K562 (cell line): ENCODE measurements around the gene RABGAP1. TPM values are rescaled to one million over a fixed set of nuclear protein-coding genes. Genes with fewer than 3 reads are reported as not detected.

Experiments
- CHAMP1 ChIP-seq: fragments of 450-650 bp; IDR thresholded peaks from 2 replicates; pipeline ENCODE4 v1.6.1; 2016; ENCODE audit warnings: mild to moderate bottlenecking
- CREM ChIP-seq: IDR thresholded peaks from 2 replicates; pipeline ENCODE4 v1.6.1; 2014; ENCODE audit warnings: antibody characterized with exemption, low read depth
- CXXC5 ChIP-seq: fragments of 250-450 bp; sonication (Bioruptor Pico); IDR thresholded peaks from 2 replicates; pipeline ENCODE4 v1.8.0; 2022; ENCODE audit warnings: inconsistent platforms, mild to moderate bottlenecking, moderate library complexity
- FOXJ3 ChIP-seq: sonication (generic); formaldehyde crosslinking; IDR thresholded peaks from 2 replicates; pipeline ENCODE4 v1.4.0; 2020; ENCODE audit warnings: mild to moderate bottlenecking, missing genetic modification reagents
- FOXK2 ChIP-seq, 2 experiments: fragments of 450-650 bp; IDR thresholded peaks in 1 of 2; conservative IDR thresholded peaks in 1 of 2; 2 replicates each; pipeline ENCODE4 v1.6.1; 2016; ENCODE audit warnings: low read depth in 2 of 2, mild to moderate bottlenecking in 1 of 2
- KAT7 ChIP-seq: sonication (generic); formaldehyde crosslinking; IDR thresholded peaks from 2 replicates; pipeline ENCODE4 v1.8.0; 2022; ENCODE audit warnings: missing genetic modification reagents, mild to moderate bottlenecking, borderline replicate concordance
- MITF ChIP-seq: IDR thresholded peaks from 2 replicates; pipeline ENCODE4 v1.6.1; 2014; ENCODE audit warnings: antibody characterized with exemption
- NRF1 ChIP-seq, 2 experiments: fragments of 450-650 bp; IDR thresholded peaks in 1 of 2; conservative IDR thresholded peaks in 1 of 2; 2 replicates each; pipeline ENCODE4 v1.6.1; 2014; ENCODE audit warnings: mild to moderate bottlenecking in 2 of 2
- PHF20 ChIP-seq: fragments of 450-650 bp; IDR thresholded peaks from 2 replicates; pipeline ENCODE4 v1.6.1; 2018; ENCODE audit not compliant: partially characterized antibody
- REST ChIP-seq, 2 experiments: fragments of 450-650 bp; formaldehyde crosslinking in 1 of 2; IDR thresholded peaks; 2 replicates each; pipeline versions ENCODE4 v1.4.0 to v1.6.1; 2014 to 2020; ENCODE audit warnings: mild to moderate bottlenecking in 2 of 2, borderline replicate concordance in 1 of 2, low read depth in 1 of 2
- SIN3B ChIP-seq: fragments of 450-650 bp; IDR thresholded peaks from 2 replicates; pipeline ENCODE4 v1.6.1; 2017; ENCODE audit warnings: low read depth, mild to moderate bottlenecking, moderate library complexity
- XRCC5 ChIP-seq: fragments of 200-400 bp; formaldehyde crosslinking; IDR thresholded peaks from 2 replicates; pipeline ENCODE4 v1.6.1; 2017; ENCODE audit warnings: low read depth, mild to moderate bottlenecking, low read length
- ZBTB34 ChIP-seq: fragments of 250-450 bp; sonication (Bioruptor Pico); IDR thresholded peaks from 2 replicates; pipeline ENCODE4 v1.8.0; 2021; ENCODE audit warnings: mild to moderate bottlenecking, moderate library complexity
- polyA plus RNA-seq, 8 experiments: library from polyadenylated mRNA; depleted of rRNA in 4 of 8; stranded (reverse) in 5 of 8; unstranded in 3 of 8; fragments of >200 nt; fragmentation: Nextera tagmentation in 2 of 8; fragmentation: Illumina TruSeq in 1 of 8; extraction: Ambion mirVana in 2 of 8; extraction: Trizol in 1 of 8; gene quantifications; 2 replicates each; pipeline versions ENCODE4 v1.2.1 to v1.2.3, GENCODE V29; 2011 to 2014; ENCODE audit warnings: inconsistent platforms in 1 of 8, missing spikeins in 1 of 8
- total RNA-seq, 7 experiments: library from RNA; depleted of rRNA in 6 of 7; stranded (reverse); fragments of >200 nt in 6 of 7; fragmentation: Illumina TruSeq in 2 of 7; extraction: Trizol in 2 of 7; gene quantifications; 2 replicates each; pipeline versions ENCODE4 v1.2.1 to v1.2.3, GENCODE V29; 2011 to 2021; ENCODE audit warnings: low replicate concordance in 1 of 7

The RABGAP1 gene
- total and polyA plus RNA-seq, 9 of the 15 experiments (the other 6 are each of a cell fraction or from before 2014, with no cell fraction given): 1.5 to 22.7 (median 13.1) TPM

- TF ChIP-seq REST (IDR thresholded peaks at IDR 0.05; ENCODE audit: borderline replicate concordance) (no peak), REST (CRISPR knock-in tag; IDR thresholded peaks at IDR 0.05; ENCODE audit: low read depth) (no peak), ZBTB34 (no peak), XRCC5 (no peak), CHAMP1 (peak; percentile 51), FOXK2 (conservative IDR thresholded peaks at IDR 0.05 in 1 of 2, IDR thresholded peaks at IDR 0.05 in 1 of 2; ENCODE audit: low read depth in 2 of 2) (peak in 1 of 2 experiments; percentile 82; a peak in 3 of 4 replicates), MITF (no peak), NRF1 (conservative IDR thresholded peaks at IDR 0.05 in 1 of 2, IDR thresholded peaks at IDR 0.05 in 1 of 2) (0 out of 4 replicates have a peak, but pooled peaks have one; percentile 5 to 24), PHF20 (peak; percentile 98), KAT7 (CRISPR knock-in tag) (peak; percentile 62; the same call in 1 of the 2 replicates), SIN3B (peak; percentile 84), FOXJ3 (CRISPR knock-in tag) (no peak), CREM (peak; percentile 50; the same call in 1 of the 2 replicates), CXXC5 (peak; percentile 65)
These were observed 27.7 kb upstream of the RABGAP1 start, which contains the start of gene ZBTB6 (continued) for GRCh38 chr9:122912964-122913673.
